ENCODE measurements around the gene HOXB4.

HOXB4 gene

GRCh38 chr17:48559122-48559839 is 18.9 kb downstream of the HOXB4 start:
- DNase-seq (ENCODE audit: low read depth) = no peak

- DNase-seq (ENCODE audit: low read depth) = no peak
Measured at GRCh38 chr17:48558831-48559121, 19.4 kb downstream of the HOXB4 start.

- DNase-seq (ENCODE audit: low read depth) = no peak
Measured at GRCh38 chr17:48558057-48558830, 19.9 kb downstream of the HOXB4 start.

GRCh38 chr17:48556576-48557401 is 21.4 kb downstream of the HOXB4 start:
- no peak for DNase-seq (ENCODE audit: low read depth)

GRCh38 chr17:48556229-48556575 is 21.9 kb downstream of the HOXB4 start:
- DNase-seq (ENCODE audit: low read depth) = no peak

- no peak for DNase-seq (ENCODE audit: low read depth)
Measured at GRCh38 chr17:48555258-48556228, 22.6 kb downstream of the HOXB4 start.

GRCh38 chr17:48554412-48555257 is 23.5 kb downstream of the HOXB4 start:
- no peak for DNase-seq (ENCODE audit: low read depth)

- DNase-seq (ENCODE audit: low read depth) = no peak
Measured at GRCh38 chr17:48553826-48554225, 24.3 kb downstream of the HOXB4 start.

GRCh38 chr17:48553190-48553547 is 25.0 kb downstream of the HOXB4 start:
- no peak for DNase-seq (ENCODE audit: low read depth)

GRCh38 chr17:48552466-48553189 is 25.5 kb downstream of the HOXB4 start:
- no peak for DNase-seq (ENCODE audit: low read depth)

- DNase-seq (ENCODE audit: low read depth) = no peak
Measured at GRCh38 chr17:48551596-48552465, 26.3 kb downstream of the HOXB4 start.

- DNase-seq (ENCODE audit: low read depth) = no peak
Measured at GRCh38 chr17:48551214-48551555, 27.0 kb downstream of the HOXB4 start.

- no peak for DNase-seq (ENCODE audit: low read depth)
Measured at GRCh38 chr17:48550502-48551213, 27.5 kb downstream of the HOXB4 start.

- no peak for DNase-seq (ENCODE audit: low read depth)
Measured at GRCh38 chr17:48549914-48550501, 28.1 kb downstream of the HOXB4 start.

- no peak for DNase-seq (ENCODE audit: low read depth)
Measured at GRCh38 chr17:48549281-48549630, 28.9 kb downstream of the HOXB4 start.

- DNase-seq (ENCODE audit: low read depth) = no peak
Measured at GRCh38 chr17:48548523-48549280, 29.4 kb downstream of the HOXB4 start.

- DNase-seq (ENCODE audit: low read depth) = no peak
Measured at GRCh38 chr17:48547808-48548522, 30.2 kb downstream of the HOXB4 start.

Data from activated T-helper 1 cell treated with Interleukin-2 at 50 U/mL for 16 hours (primary cell).